Immature natural killer cell (primary cell): ENCODE results near the gene IRAK1. TPM values are rescaled to one million over a fixed set of nuclear protein-coding genes. Genes with fewer than 3 reads are reported as not detected.

ENCODE experiments used
- DNase-seq, 3 donors: peaks; one replicate each; pipeline ENCODE4 v3.0.0; 2022; ENCODE audit warnings: mixed read lengths in 1 of 3
- H3K27ac Mint-ChIP-seq, 6 donors: one replicate each; pipeline ENCODE4 v1.8.0; 2020; ENCODE audit warnings: mixed read lengths in 6 of 6, mild to moderate bottlenecking in 5 of 6, inconsistent platforms in 4 of 6, moderate library complexity in 3 of 6
- H3K27me3 Mint-ChIP-seq, 3 donors: one replicate each; pipeline ENCODE4 v1.8.0; 2020 to 2021; ENCODE audit warnings: low read depth in 3 of 3, mild to moderate bottlenecking in 3 of 3, mixed read lengths in 3 of 3, moderate library complexity in 3 of 3, inconsistent platforms in 1 of 3
- H3K36me3 Mint-ChIP-seq, 3 donors: one replicate each; pipeline ENCODE4 v1.8.0; 2020; ENCODE audit warnings: mixed read lengths in 3 of 3, inconsistent platforms in 2 of 3, mild to moderate bottlenecking in 2 of 3
- H3K4me1 Mint-ChIP-seq, 2 donors: one replicate each; pipeline ENCODE4 v1.8.0; 2020; ENCODE audit warnings: inconsistent platforms in 2 of 2, mild to moderate bottlenecking in 2 of 2, mixed read lengths in 2 of 2, moderate library complexity in 1 of 2
- H3K4me3 Mint-ChIP-seq, 5 donors: one replicate each; pipeline ENCODE4 v1.8.0; 2020; ENCODE audit warnings: mild to moderate bottlenecking in 5 of 5, mixed read lengths in 5 of 5, inconsistent platforms in 3 of 5, moderate library complexity in 3 of 5
- H3K9me3 Mint-ChIP-seq, 6 donors: one replicate each; pipeline ENCODE4 v1.8.0; 2020; ENCODE audit warnings: mild to moderate bottlenecking in 6 of 6, mixed read lengths in 6 of 6, inconsistent platforms in 4 of 6, moderate library complexity in 3 of 6
- polyA plus RNA-seq, 3 donors: library from polyadenylated mRNA; unstranded; fragments of 300-500 nt; fragmentation: Illumina TruSeq; gene quantifications; one replicate each; pipeline ENCODE4 v1.2.3, GENCODE V29; 2021

Gene IRAK1
- polyA plus RNA-seq, 3 donors from 2014 or later, result 39.0 to 81.9 (median 46.6) TPM

- H3K4me1 Mint-ChIP-seq, result peaks cover 23 to 25% of the 10 kb centered on the region in 2 donors
- peaks cover 2 to 6% (median 4%) of the 10 kb centered on the region in 3 donors for H3K27me3 Mint-ChIP-seq
- no peaks in the 10 kb centered on the region for H3K9me3 Mint-ChIP-seq
- peaks cover 0 to 8% (median 0%) of the 10 kb centered on the region in 3 donors for H3K36me3 Mint-ChIP-seq
- DNase-seq, result no peak
- peak overlapping the region in 1 of 6 donors; percentile 80 for H3K27ac Mint-ChIP-seq
- H3K4me3 Mint-ChIP-seq, result no peak overlapping the region
Measured at GRCh38 chrX:154049209-154050112, 29.8 kb upstream of the IRAK1 start.

DNA sequence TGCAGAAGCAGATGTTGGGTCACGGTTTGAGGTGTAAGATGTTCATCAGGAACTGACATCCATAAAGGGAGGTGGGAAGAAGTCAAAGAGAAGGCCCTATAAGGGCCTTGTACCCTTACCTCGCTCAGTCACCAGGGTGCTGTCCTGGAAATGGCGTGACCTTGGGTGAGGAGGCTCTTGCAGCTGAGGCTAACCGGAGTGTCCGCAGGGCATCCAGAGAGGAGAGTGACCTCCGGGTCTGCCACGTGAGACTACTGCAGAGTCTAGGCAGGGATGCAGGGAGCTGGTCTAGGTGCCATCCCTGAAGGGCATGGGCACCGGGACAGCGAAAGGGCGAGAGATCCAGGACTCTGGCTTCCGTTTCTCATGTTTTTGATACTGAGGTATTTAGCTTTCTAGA, 28.7 kb upstream of the IRAK1 start:
- Mint-ChIP-seq H3K9me3 (no peaks in the 10 kb centered on the region), H3K27ac (peak overlapping the region in 3 of 6 donors; percentile 40 to 46 (median 43)), H3K36me3 (peaks cover 0 to 8% (median 0%) of the 10 kb centered on the region in 3 donors), H3K27me3 (peaks cover 2 to 6% (median 5%) of the 10 kb centered on the region in 3 donors), H3K4me3 (no peak overlapping the region), H3K4me1 (peaks cover 23 to 25% of the 10 kb centered on the region in 2 donors)
- no peak for DNase-seq

GRCh38 chrX:154046940-154047610, 27.4 kb upstream of the IRAK1 start:
- peaks cover 21 to 24% of the 10 kb centered on the region in 2 donors for H3K4me1 Mint-ChIP-seq
- no peaks in the 10 kb centered on the region for H3K9me3 Mint-ChIP-seq
- peaks cover 2 to 6% (median 4%) of the 10 kb centered on the region in 3 donors for H3K27me3 Mint-ChIP-seq
- DNase-seq, result no peak
- H3K27ac Mint-ChIP-seq, result peak overlapping the region; percentile 25 to 69 (median 38)
- no peak overlapping the region for H3K4me3 Mint-ChIP-seq
- H3K36me3 Mint-ChIP-seq, result peaks cover 0 to 7% (median 0%) of the 10 kb centered on the region in 3 donors

DNA sequence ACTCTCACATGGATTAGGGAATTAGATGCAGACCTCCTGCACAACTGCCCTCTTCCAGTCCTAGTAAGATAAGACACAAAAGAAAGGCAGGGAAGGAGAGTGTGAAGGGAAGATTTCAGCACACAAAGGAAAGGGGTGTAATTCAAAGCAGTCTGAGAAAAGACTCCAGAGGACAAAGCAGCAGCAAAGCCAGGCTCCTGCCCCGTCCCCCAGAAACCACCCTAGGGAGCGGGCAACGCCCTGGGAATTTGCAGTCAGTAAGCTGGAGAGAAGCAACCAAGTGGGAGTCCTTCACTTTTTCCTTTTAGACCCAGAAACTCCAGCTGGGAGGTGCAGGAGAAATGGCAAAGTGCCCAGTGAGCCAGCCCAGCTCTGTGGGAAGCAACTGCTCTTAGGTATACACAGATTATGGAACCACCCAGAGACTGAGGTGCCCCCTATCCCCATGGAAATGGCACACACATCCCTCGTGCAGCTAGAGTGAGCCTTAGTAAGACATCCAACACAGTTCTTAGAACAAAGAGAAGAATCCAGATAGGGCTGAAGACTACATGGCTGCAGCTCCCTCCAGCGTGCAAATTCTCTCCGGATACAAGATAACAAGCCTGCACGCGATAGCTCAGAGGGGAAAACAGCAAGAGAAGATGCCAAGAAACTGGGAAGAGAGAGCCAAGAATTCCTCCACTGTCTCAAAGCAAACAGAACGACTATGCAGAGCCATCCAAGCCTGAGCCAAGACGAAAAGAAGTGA, 26.5 kb upstream of the IRAK1 start:
- peak overlapping the region in 5 of 6 donors; percentile 7 to 69 (median 55) for H3K27ac Mint-ChIP-seq
- H3K4me1 Mint-ChIP-seq, result peaks cover 15 to 22% of the 10 kb centered on the region in 2 donors
- H3K9me3 Mint-ChIP-seq, result no peaks in the 10 kb centered on the region
- H3K27me3 Mint-ChIP-seq, result peaks cover 6% of the 10 kb centered on the region in 3 donors
- no peak overlapping the region for H3K4me3 Mint-ChIP-seq
- DNase-seq, result no peak
- peaks cover 0 to 3% (median 0%) of the 10 kb centered on the region in 3 donors for H3K36me3 Mint-ChIP-seq

- Mint-ChIP-seq H3K4me1 (peaks cover 18 to 22% of the 10 kb centered on the region in 2 donors), H3K9me3 (peaks cover 0 to 2% (median 0%) of the 10 kb centered on the region in 6 donors), H3K27me3 (peaks cover 4 to 12% (median 6%) of the 10 kb centered on the region in 3 donors), H3K4me3 (no peak overlapping the region), H3K36me3 (peaks cover 0 to 4% (median 3%) of the 10 kb centered on the region in 3 donors), H3K27ac (peak overlapping the region in 4 of 6 donors; percentile 2 to 50 (median 32))
- DNase-seq, result no peak
Measured at GRCh38 chrX:154044091-154044490, 24.4 kb upstream of the IRAK1 start.

- DNase-seq, result no peak
- Mint-ChIP-seq H3K27me3 (peaks cover 4 to 16% (median 6%) of the 10 kb centered on the region in 3 donors), H3K4me3 (no peak overlapping the region), H3K4me1 (peaks cover 21 to 27% of the 10 kb centered on the region in 2 donors), H3K36me3 (peaks cover 0 to 6% (median 4%) of the 10 kb centered on the region in 3 donors), H3K9me3 (peaks cover 0 to 2% (median 0%) of the 10 kb centered on the region in 6 donors), H3K27ac (peak overlapping the region in 1 of 6 donors; percentile 76)
Measured at GRCh38 chrX:154043003-154043763, 23.5 kb upstream of the IRAK1 start.

DNA sequence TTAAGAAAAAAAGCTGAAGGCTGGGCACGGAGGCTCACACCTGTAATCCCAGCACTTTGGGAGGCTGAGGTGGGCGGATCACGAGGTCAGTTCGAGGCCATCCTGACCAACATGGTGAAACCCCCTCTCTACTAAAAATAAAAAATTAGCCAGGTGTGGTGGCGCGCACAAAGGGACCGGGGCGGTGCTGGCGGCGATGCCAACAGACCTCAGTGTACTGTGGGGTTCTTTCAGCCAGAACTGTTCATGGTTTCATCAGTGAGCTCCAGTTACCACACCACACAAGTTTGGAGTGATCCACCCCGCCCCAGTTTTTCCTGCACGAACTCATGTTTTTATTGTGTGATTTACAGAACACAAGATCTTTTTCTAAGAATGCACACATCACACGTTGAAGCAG, 21.2 kb upstream of the IRAK1 start:
- Mint-ChIP-seq H3K4me3 (no peak overlapping the region), H3K9me3 (peaks cover 0 to 2% (median 0%) of the 10 kb centered on the region in 6 donors), H3K36me3 (peaks cover 0 to 5% (median 4%) of the 10 kb centered on the region in 3 donors), H3K27me3 (peaks cover 3 to 24% (median 8%) of the 10 kb centered on the region in 3 donors), H3K27ac (peak overlapping the region in 2 of 6 donors; percentile 23 to 55), H3K4me1 (peaks cover 25 to 36% of the 10 kb centered on the region in 2 donors)
- DNase-seq, result no peak

GRCh38 chrX:154040307-154040756, 20.6 kb upstream of the IRAK1 start:
- peaks cover 23 to 38% of the 10 kb centered on the region in 2 donors for H3K4me1 Mint-ChIP-seq
- peaks cover 0 to 4% (median 2%) of the 10 kb centered on the region in 3 donors for H3K36me3 Mint-ChIP-seq
- peaks cover 0 to 2% (median 0%) of the 10 kb centered on the region in 6 donors for H3K9me3 Mint-ChIP-seq
- no peak overlapping the region for H3K4me3 Mint-ChIP-seq
- H3K27ac Mint-ChIP-seq, result peak overlapping the region in 4 of 6 donors; percentile 13 to 68 (median 35)
- no peak for DNase-seq
- H3K27me3 Mint-ChIP-seq, result peaks cover 2 to 24% (median 9%) of the 10 kb centered on the region in 3 donors

DNA sequence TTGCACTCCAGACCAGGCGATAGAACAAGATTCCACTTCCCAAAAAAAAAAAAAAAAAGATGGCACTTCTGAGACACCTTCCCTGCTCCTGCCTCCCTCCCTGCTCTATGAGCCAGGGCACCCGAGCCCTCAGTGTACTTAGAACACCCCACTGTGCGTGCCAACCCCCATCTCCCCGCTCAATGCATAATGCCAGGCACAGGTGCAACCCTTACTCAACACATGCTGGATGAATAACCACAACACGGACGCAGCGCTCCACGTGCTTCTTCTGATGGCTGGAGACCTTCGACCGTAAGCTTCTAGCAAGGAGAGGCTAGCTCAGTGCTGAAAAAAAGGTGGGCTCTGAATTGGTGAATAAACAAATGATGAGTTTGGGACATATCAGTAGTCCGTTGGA, 19.9 kb upstream of the IRAK1 start:
- H3K4me1 Mint-ChIP-seq, result peaks cover 25 to 44% of the 10 kb centered on the region in 2 donors
- H3K9me3 Mint-ChIP-seq, result peaks cover 0 to 2% (median 0%) of the 10 kb centered on the region in 6 donors
- no peak for DNase-seq
- H3K4me3 Mint-ChIP-seq, result no peak overlapping the region
- H3K27me3 Mint-ChIP-seq, result peaks cover 2 to 24% (median 9%) of the 10 kb centered on the region in 3 donors
- H3K36me3 Mint-ChIP-seq, result peaks cover 0 to 4% (median 2%) of the 10 kb centered on the region in 3 donors
- peak overlapping the region in 3 of 6 donors; percentile 24 to 68 (median 24) for H3K27ac Mint-ChIP-seq

- H3K27ac Mint-ChIP-seq, result peak overlapping the region in 1 of 6 donors; percentile 1
- H3K36me3 Mint-ChIP-seq, result peaks cover 0 to 4% (median 2%) of the 10 kb centered on the region in 3 donors
- H3K27me3 Mint-ChIP-seq, result peaks cover 4 to 24% (median 8%) of the 10 kb centered on the region in 3 donors
- DNase-seq, result no peak
- no peak overlapping the region for H3K4me3 Mint-ChIP-seq
- H3K4me1 Mint-ChIP-seq, result peaks cover 25 to 45% of the 10 kb centered on the region in 2 donors
- peaks cover 0 to 2% (median 0%) of the 10 kb centered on the region in 6 donors for H3K9me3 Mint-ChIP-seq
Measured at GRCh38 chrX:154038656-154039055, 19.0 kb upstream of the IRAK1 start.

GRCh38 chrX:154037754-154038153, 18.1 kb upstream of the IRAK1 start:
- H3K4me1 Mint-ChIP-seq, result peaks cover 25 to 45% of the 10 kb centered on the region in 2 donors
- no peak for DNase-seq
- H3K27ac Mint-ChIP-seq, result peak overlapping the region in 1 of 6 donors; percentile 27
- peaks cover 0 to 4% (median 2%) of the 10 kb centered on the region in 3 donors for H3K36me3 Mint-ChIP-seq
- H3K4me3 Mint-ChIP-seq, result no peak overlapping the region
- H3K9me3 Mint-ChIP-seq, result peaks cover 0 to 2% (median 0%) of the 10 kb centered on the region in 6 donors
- peaks cover 4 to 26% (median 8%) of the 10 kb centered on the region in 3 donors for H3K27me3 Mint-ChIP-seq

- Mint-ChIP-seq H3K27ac (peak overlapping the region in 5 of 6 donors; percentile 29 to 92 (median 52)), H3K4me3 (peak overlapping the region in 1 of 5 donors; percentile 4), H3K36me3 (peaks cover 0 to 8% (median 6%) of the 10 kb centered on the region in 3 donors), H3K27me3 (peaks cover 6 to 23% (median 8%) of the 10 kb centered on the region in 3 donors), H3K9me3 (peaks cover 0 to 2% (median 0%) of the 10 kb centered on the region in 6 donors), H3K4me1 (peaks cover 25 to 41% of the 10 kb centered on the region in 2 donors)
- DNase-seq, result no peak
Measured at GRCh38 chrX:154036513-154036912, 16.8 kb upstream of the IRAK1 start.
